HG03460 (cell line): ENCODE results near the gene OGFR.

Experiments used
- ATAC-seq: cut with Tn5 transposase; IDR thresholded peaks from one replicate; pipeline ENCODE4 v1.9.1; 2021; ENCODE audit not compliant: unreplicated experiment

The OGFR gene

DNA sequence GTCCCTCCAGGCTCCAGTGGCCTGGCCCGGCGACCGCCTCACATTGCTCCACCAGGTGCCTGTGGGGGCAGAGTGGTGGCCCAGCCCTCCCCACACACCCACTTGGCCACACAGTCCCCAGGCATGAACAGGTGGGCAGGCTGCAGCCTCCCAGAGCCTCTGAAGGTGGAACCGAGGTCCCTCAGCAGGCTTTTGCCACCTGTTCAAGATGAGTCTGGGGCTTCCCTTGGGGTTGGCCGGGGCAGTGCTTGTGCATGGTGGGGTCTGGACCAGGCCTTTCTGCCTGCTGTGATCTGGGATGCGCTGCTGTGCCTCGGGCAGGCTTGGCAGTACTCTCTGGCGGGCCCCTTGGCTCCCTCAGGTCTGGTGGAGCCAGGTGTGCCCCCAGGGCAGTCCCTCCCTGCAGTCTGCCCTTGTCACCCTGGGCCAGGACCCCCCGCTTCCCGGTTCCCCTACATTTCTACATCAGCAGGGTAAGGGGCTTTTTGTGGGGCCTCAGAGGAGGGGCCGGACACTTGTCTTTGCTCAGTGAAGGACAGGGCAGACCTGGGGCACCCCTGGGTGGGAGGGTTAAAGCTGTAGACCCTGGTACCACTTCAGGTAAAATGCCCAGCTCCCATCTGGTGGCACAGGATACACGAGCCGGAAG is 9.5 kb downstream of the OGFR start:
- no peak for ATAC-seq

DNA sequence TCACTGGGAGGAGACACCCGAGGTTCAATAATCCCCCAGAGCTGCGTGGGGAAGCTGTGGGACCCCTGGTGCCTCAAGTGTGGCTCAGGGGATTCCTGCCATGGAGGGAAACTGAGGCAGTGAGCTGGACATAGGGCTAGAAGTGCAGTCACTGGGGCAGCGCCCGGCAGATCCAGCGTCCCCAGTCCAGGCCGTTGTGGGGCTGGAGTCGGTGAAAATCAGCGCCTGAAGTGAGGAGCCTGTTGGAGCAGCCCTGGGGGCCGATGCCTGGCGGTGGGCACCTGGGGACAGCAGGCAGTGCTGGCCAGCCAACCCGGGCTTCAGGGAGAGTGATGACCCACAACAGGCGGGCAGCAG is 10.1 kb downstream of the OGFR start:
- no peak for ATAC-seq

- ATAC-seq, result no peak
These were observed 10.7 kb downstream of the OGFR start for GRCh38 chr20:62815066-62815991.

- ATAC-seq, result no peak
These were observed 11.6 kb downstream of the OGFR start for GRCh38 chr20:62816031-62816883.

DNA sequence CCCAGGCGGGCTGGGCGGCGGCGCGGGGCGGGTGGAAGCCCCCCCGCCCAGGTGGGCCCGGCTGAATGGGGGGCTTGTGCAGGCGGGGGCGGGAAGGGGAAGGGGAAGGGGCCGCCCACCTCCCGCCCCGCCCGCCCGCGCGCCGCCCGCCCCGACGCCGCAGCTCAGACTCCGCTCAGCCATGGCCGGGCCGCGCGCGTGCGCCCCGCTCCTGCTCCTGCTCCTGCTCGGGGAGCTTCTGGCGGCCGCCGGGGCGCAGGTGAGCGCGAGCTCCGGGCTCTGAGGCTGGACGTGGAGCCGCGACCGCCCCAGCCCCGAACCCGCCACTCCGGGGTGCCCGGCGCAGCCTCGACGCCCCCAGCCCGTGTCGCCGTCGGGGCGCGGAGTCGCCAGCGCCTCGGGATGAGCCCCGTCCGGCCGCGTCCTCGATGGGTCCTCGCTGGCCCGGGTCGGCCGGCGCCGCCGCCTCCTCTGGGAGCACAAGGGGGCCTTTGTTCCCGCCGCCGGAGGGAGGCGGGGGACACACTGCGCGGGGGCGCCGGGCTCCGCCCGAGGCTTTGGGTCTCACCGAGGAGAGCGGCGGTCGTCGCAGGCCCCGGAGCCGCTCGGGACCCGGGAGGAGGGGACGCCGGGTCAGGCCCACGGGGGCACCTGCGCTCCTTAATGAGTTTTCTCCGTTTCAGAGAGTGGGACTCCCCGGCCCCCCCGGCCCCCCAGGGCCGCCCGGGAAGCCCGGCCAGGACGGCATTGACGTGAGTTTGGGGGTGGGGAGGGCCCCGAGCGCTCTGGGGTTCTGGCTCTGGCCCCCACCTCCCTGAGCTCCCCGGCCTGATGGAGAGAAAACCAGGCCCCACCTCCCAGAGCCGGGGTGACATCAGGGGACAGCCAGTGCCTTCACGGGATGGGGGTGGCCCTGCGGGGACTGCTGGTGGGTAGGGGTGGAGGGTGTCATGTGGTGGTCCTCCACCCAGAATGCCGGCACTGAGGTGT is 12.5 kb downstream of the OGFR start, which contains the start of gene COL9A3:
COL9A3 (plus strand) TSS at position 167 of the 990 bp plus-strand sequence; CDS start at position 182, 15 bp downstream.
- no peak for ATAC-seq

DNA sequence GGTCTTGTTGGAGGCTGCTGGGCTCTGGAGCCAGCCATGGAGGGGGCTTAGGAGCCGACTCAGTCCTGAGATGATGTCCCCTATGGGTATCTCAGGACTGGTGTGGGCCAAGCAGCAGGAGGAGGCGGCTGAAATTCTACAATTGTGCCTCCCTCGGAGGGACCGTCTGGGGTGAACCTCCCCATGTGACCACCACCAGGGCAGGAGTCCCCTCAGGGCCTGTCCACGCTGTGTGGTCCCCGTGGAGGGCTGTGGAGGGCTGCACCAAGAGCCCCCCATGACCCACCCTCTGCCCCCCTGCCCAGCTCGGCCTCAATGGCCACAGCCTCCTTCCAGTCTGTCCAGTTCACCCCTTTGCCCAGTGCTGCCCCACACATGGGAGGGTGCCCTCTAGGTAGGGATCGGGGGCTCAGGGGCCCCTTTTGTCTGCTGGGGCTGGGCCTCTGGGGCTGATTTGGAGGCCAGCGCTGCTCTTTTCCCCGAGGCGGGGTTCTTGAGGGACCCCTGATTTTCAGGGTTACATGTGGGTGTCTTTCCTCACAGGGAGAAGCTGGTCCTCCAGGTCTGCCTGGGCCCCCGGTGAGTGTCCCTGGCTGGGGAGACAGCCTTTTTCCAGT is 13.4 kb downstream of the OGFR start:
- ATAC-seq, result no peak

DNA sequence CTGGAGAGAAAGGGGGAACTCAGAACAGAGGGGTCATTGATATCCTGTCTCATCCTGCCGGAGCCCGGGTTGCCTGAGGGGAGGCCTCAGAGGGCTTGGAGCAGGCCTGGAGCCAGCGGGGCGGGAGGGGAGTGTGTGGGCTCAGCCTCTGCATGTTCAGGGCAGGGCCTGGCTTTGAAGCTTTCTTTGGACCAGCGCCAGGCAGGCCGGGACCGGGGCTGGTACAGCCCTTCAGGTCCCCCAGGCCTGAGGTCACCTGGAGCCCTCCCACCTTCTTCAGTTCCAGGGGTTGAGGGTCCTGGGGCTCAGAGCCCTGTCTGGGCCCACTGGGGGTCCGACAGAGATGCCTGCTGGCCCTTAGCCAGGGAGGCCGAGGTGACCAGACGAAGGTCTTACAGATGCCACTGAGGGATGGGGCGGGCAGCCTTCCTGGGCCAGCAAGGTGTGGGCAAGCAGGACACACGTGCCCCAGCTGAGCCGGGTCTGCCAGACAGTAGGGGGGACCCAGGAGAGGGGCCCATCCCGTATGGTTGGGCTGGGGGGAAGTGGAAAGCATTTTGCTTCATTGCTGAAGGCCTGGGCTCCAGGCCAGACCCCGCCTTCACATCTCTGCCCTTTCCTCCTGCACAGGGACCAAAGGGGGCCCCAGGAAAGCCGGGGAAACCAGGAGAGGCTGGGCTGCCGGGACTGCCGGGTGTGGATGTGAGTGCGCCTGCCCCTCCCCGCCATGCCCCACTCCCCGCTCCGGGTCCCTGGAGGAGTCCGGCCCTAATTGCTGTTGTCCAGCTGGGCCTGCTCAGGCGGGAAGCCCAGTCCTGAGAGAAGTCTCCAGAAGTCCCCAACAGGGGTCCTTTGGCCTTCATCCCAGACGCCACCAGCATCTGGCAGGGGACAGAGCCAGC is 14.2 kb downstream of the OGFR start:
- ATAC-seq, result no peak

GRCh38 chr20:62819494-62820174 is 15.0 kb downstream of the OGFR start:
- no peak for ATAC-seq

DNA sequence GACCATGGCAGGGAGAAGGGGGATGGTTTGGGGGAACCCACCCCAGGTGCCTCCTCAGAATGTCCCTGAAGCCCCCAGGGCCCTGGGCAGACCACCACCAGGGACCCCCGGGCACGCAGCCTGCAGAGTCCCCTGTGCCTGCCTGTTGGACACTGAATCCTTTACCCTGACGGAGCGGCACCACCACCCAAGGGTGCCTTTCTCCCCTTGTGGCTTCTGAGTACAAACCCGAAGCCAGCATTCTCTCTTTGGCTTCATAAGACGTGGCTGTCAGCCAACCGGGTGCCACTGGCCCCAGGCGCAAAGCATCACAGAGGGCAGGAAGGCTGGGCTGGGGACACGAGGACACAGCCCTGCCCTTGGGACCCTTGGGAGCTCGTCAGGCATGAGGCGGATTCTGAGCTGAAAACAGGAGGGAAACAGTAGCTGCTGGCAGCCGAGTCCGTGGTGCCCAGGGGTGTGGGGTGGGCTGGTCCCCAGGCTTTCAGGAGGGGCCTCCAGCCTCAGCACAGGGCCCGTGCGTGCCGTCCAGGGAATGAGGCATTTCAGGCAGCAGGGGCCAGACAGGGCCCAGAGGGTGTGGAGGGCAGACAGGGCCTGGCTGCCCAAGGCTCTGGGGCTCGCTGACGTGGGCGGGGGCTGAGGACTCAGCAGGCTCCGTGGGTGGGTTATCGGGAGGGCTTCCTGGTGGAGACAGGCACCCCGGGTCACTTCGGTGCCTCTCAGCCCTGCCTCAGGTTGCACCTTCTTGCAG is 15.8 kb downstream of the OGFR start:
- no peak for ATAC-seq

DNA sequence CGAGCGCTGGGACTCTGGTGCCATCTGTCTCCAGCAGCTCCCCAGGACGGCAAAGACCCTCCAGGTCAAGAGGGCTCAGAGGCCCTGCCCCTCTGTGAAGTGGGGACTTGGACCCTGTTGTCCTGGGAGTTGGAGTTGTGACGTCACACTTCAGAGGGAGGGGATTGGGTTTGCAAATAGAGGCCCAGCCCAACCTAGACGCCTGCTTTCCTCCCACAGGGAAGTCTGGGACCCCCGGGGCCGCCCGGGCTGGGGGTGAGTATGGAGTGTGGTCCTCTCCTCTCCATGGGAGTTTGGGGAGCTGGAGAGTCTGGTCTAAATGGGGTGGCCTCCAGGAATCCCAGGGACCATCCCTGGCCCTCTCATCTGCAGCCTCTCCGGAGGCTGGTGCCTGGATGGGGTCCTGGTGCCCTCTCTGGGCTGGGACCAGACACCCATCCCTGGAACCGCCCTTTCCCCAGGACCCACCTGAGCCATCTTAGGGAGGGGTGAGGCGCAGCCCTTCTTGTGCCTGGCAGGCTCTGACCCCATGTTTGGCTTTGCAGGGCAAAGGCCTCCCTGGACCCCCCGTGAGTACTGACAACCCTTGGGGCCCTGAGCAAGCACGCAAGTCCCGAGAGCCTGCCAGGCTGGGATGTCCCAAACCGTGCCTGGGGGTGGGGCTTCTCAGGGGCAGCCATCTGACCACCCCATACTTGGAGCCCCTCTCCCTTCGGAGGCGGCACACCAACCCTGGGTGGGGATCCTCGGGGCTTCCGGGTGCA is 16.5 kb downstream of the OGFR start:
- ATAC-seq, result no peak

DNA sequence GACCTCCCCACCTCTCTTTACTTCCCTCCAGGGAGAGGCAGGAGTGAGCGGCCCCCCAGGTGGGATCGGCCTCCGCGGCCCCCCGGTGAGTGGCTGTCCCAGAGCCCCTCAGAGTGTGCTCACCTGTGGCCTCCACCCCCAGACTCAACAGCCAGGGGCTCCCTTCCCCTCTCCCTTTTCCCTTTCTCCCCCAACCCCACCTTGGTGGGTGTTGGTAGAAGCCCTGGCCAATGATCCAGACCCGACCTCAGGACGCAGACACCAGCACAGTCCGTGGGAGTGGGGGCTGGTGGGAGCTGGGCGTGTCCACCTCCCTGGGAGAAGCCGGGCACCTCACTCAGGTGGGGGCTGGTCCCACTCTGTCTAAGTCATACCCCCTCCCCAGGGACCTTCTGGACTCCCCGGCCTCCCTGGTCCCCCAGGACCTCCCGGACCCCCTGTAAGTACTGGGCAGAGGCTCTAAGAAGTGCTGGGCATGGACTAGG is 17.1 kb downstream of the OGFR start:
- no peak for ATAC-seq

DNA sequence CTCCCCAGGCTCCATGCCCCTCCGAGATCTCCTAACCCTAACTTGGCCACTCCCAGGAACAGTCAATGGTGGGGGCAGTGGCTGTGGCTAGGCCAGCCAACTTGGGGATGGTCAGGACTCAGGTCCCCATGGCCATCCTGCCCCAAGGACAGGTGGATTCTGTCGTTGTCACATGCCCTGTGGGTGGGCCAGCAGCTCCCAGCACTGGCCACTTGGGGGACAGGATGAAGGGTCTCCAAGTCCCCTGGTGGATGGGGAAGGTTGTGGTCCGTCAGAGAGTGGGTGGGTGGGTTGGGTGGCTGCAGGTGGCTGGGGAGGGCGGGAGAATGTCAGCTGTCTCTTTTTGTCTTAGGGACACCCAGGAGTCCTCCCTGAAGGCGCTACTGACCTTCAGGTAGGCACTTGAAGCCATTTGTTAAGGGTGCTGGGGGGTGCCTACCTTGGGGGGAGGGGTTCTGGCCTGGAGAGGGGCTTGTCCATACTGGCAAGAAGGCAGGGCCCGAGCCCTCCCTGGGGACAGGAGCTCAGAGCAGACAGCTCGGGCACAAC is 17.7 kb downstream of the OGFR start:
- ATAC-seq, result no peak

GRCh38 chr20:62822788-62823651 is 18.4 kb downstream of the OGFR start:
- ATAC-seq, result no peak

DNA sequence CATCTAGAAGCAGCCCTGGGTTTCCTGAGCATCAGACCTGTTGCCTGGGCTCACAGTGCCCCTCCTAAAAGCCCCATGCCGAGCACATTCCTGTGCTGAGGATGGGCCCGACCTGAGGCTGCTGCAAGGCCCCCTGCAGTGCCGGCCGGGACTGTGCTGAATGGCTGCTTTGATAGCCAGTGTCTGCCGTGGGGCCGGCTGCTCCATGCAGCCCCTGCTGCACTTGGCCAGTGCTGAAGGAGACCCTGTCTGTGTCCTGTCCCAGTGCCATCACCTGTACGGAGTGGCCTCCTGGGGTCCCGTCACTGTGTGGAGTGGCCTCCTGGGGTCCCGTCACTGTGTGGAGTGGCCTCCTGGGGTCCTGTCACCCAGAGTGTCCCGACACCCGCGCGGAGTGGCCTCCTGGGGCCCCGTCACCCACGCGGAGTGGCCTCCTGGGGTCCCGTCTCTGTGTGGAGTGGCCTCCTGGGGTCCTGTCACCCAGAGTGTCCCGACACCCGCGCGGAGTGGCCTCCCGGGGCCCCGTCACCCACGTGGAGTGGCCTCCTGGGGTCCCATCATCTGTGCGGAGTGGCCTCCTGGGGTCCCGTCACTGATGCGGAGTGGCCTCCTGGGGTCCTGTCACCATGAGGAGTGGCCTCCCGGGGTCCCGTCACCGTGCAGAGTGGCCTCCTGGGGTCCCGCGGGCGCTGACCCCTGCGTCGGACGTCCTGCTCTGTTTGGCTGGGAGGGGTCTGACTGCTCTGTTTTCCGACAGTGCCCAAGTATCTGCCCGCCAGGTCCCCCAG is 19.2 kb downstream of the OGFR start:
- ATAC-seq, result no peak
